SK-N-SH treated with all-trans-retinoic acid at 6 μM for 48 hours (cell line): ENCODE data around the gene TROAP.

Source experiments
- BACH2 ChIP-seq: fragments of 250-450 bp; sonication (Bioruptor Pico); IDR thresholded peaks from 2 replicates; pipeline ENCODE4 v1.9.0; 2021; ENCODE audit warnings: mild to moderate bottlenecking, borderline replicate concordance
- PATZ1 ChIP-seq: fragments of 250-450 bp; sonication (Bioruptor Pico); IDR thresholded peaks from 2 replicates; pipeline ENCODE4 v1.8.0; 2020; ENCODE audit warnings: mild to moderate bottlenecking, moderate library complexity, borderline replicate concordance
- ZNF565 ChIP-seq: fragments of 450-650 bp; formaldehyde crosslinking; conservative IDR thresholded peaks from 2 replicates; pipeline ENCODE4 v1.5.0; 2020; ENCODE audit warnings: low read depth, mild to moderate bottlenecking, moderate library complexity

- TF ChIP-seq PATZ1 (CRISPR knock-in tag) (no peak), ZNF565 (CRISPR knock-in tag) (no peak), BACH2 (CRISPR knock-in tag) (no peak)
Measured at GRCh38 chr12:49292729-49293055, 30.4 kb upstream of the TROAP start.
